ENCODE data around the gene CAPN9. TPM values are rescaled to one million over a fixed set of nuclear protein-coding genes. Genes with fewer than 3 reads are reported as not detected.

CAPN9 gene
- total RNA-seq, 4 donors from 2014 or later = 1.2 TPM; not detected in 3

DNA sequence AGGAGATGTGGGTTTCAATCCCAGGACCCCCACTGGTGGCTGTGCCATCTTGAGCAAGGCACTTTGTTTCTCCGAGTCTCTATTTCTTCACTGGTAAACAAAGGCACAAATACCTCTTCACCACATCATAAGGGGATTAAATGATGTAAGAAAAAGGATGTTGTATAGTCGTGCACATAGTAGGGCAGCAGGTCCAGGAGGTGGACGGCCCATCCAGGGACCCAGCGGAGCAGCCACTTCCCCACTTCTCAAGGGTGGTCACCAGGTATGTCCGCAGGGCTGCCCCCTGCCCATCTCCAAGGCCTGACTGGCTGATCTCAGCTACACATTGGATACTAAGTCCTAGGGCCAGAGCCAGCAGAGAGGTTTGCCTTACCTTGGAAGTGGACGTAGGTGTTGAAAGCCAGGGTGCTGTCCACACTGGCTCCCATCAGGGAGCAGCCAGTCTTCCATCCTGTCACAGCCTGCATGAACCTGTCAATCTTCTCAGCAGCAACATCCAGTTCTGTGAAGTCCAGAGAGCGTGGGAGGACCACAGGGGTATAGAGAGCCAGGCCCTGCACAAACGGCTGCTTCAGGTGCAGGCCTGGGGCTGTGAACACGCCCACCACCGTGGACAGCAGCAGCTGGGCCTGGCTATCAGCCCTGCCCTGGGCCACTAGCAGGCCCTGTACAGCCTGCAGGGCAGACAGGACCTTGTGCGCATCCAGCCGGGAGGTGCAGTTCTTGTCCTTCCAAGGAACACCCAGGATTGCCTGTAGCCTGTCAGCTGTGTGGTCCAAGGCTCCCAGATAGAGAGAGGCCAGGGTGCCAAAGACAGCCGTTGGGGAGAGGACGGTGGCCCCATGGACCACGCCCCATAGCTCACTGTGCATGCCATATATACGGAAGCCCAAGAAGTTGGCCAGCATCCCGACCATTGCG is 37.3 kb upstream of the CAPN9 start:
- no peak for ATAC-seq
- Histone ChIP-seq H3K4me3 (no peak overlapping the region), H3K4me1 (peaks cover 0 to 21% (median 12%) of the 10 kb centered on the region in 3 donors), H3K27ac (no peak overlapping the region), H3K36me3 (no peaks in the 10 kb centered on the region), H3K9me3 (no peaks in the 10 kb centered on the region), H3K27me3 (no peaks in the 10 kb centered on the region)
- WGBS, 2 donors (ENCODE audit: low coverage in 1 of 2) = 35 to 100% methylated on average over 1 to 2 of the region's 18 CpGs
- TF ChIP-seq POLR2AphosphoS5 (IDR thresholded peaks at IDR 0.05) (no peak), EP300 (IDR thresholded peaks at IDR 0.05) (no peak), POLR2A (IDR thresholded peaks at IDR 0.05) (no peak)
- TF ChIP-seq, protein P1, sequence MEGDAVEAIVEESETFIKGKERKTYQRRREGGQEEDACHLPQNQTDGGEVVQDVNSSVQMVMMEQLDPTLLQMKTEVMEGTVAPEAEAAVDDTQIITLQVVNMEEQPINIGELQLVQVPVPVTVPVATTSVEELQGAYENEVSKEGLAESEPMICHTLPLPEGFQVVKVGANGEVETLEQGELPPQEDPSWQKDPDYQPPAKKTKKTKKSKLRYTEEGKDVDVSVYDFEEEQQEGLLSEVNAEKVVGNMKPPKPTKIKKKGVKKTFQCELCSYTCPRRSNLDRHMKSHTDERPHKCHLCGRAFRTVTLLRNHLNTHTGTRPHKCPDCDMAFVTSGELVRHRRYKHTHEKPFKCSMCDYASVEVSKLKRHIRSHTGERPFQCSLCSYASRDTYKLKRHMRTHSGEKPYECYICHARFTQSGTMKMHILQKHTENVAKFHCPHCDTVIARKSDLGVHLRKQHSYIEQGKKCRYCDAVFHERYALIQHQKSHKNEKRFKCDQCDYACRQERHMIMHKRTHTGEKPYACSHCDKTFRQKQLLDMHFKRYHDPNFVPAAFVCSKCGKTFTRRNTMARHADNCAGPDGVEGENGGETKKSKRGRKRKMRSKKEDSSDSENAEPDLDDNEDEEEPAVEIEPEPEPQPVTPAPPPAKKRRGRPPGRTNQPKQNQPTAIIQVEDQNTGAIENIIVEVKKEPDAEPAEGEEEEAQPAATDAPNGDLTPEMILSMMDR (IDR thresholded peaks at IDR 0.05) = no peak

DNA sequence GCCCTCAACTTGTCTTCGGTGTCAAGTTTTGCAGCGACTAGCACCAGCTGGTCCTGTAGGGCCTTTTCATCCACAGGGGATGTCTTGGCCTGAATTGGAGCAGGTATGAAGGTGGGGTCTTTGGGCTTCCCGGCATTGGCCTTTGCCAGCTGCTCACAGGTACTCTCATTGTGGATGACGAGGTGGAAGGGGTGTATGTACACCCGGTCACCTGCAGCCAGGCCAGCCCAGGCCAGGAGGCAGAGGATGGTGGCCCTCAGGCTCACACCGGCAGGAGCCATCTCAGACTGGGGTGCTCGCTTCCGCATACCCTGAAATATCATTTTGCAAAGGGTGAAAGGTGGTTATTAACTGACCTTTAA is 36.7 kb upstream of the CAPN9 start:
- 87% methylated on average over 3 of the region's 8 CpGs; no CpG with 5 or more reads in 1 of the 2 donors for WGBS, 2 donors (ENCODE audit: low coverage in 1 of 2)
- no peak overlapping the region for H3K4me3 ChIP-seq

DNA sequence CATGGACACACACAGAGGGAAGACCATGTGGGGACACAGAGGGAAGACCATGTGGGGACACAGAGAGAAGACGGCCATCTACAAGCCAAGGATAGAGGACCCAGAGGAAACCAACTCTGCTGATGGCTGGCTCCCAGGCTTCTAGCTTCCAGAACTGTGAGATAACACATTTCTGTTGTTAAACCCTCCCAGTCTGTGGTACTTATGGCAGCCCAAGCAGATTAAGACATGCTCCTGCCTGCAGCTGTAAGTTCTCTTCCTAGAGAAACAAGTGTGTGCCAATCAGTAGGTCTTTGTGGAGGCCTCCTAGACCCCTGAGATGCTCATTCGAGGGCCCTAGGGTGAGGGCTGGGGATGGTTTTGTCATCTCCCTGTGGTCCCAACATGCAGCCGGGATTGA is 35.9 kb upstream of the CAPN9 start:
- Histone ChIP-seq H3K4me1 (peaks cover 0 to 23% (median 12%) of the 10 kb centered on the region in 3 donors), H3K27ac (no peak overlapping the region), H3K9me3 (no peaks in the 10 kb centered on the region), H3K27me3 (no peaks in the 10 kb centered on the region), H3K4me3 (no peak overlapping the region), H3K36me3 (no peaks in the 10 kb centered on the region)
- ATAC-seq = no peak
- WGBS, 2 donors (ENCODE audit: low coverage in 1 of 2) = 71% methylated on average over 1 of the region's 3 CpGs; no CpG with 5 or more reads in 1 of the 2 donors
- no peak for TF ChIP-seq POLR2AphosphoS5 (IDR thresholded peaks at IDR 0.05)
- TF ChIP-seq, protein P1 (IDR thresholded peaks at IDR 0.05) = no peak

More for the DNA sequence above, 36.7 kb upstream of the CAPN9 start:
- Histone ChIP-seq H3K27me3 (no peaks in the 10 kb centered on the region), H3K9me3 (no peaks in the 10 kb centered on the region), H3K36me3 (no peaks in the 10 kb centered on the region), H3K4me1 (peaks cover 0 to 23% (median 12%) of the 10 kb centered on the region in 3 donors), H3K27ac (no peak overlapping the region)
- ATAC-seq = no peak
- TF ChIP-seq EP300 (IDR thresholded peaks at IDR 0.05) = no peak
- TF ChIP-seq POLR2A (IDR thresholded peaks at IDR 0.05) = no peak
- TF ChIP-seq, protein P1 (IDR thresholded peaks at IDR 0.05) = no peak
- no peak for TF ChIP-seq POLR2AphosphoS5 (IDR thresholded peaks at IDR 0.05)

DNA sequence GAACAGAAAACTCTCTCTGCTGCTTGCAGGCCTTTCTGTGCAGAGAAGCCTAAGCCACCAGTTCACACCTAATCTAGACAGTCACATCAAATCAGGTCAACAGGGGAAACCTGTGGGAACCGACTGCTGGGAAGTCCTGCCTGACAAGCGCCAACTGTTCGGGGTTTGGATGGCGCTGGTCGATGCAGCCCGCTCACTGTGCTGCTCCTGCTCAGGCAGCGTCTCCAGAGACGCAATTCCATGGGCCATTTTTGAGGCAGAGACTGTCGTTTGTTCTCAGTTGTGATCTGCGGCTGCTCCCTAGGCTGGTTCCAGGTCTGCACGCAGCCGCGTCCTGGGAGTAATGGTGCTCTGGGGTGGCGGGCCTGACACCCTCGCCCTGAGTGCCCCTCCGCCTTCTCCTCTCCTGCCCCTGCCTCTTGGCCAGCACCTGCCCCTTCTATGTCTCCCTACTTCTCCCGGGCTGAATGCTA is 34.7 kb upstream of the CAPN9 start:
- H3K36me3 ChIP-seq = no peaks in the 10 kb centered on the region
- no peak overlapping the region for H3K4me3 ChIP-seq
- peaks cover 0 to 23% (median 12%) of the 10 kb centered on the region in 3 donors for H3K4me1 ChIP-seq
- TF ChIP-seq EP300 (IDR thresholded peaks at IDR 0.05) = no peak
- TF ChIP-seq, protein P1 (IDR thresholded peaks at IDR 0.05) = no peak
- TF ChIP-seq POLR2A (IDR thresholded peaks at IDR 0.05) = no peak
- TF ChIP-seq POLR2AphosphoS5 (IDR thresholded peaks at IDR 0.05) = no peak
- no peak overlapping the region for H3K27ac ChIP-seq
- no peaks in the 10 kb centered on the region for H3K27me3 ChIP-seq
- no peak for ATAC-seq
- no peaks in the 10 kb centered on the region for H3K9me3 ChIP-seq
- 86% methylated on average over 2 of the region's 17 CpGs; no CpG with 5 or more reads in 1 of the 2 donors for WGBS, 2 donors (ENCODE audit: low coverage in 1 of 2)

Data from gastroesophageal sphincter (tissue), 4 donors.